GM18520 (cell line): ENCODE results near the gene PRMT9.

Experiments
- ATAC-seq: cut with Tn5 transposase; IDR thresholded peaks from one replicate; pipeline ENCODE4 v1.9.1; 2021; ENCODE audit not compliant: unreplicated experiment

Gene PRMT9

GRCh38 chr4:147682755-147683154, 1.2 kb downstream of the PRMT9 start:
- no peak for ATAC-seq

GRCh38 chr4:147678796-147679549, 5.0 kb downstream of the PRMT9 start:
- ATAC-seq: no peak

- ATAC-seq: no peak
Measured at GRCh38 chr4:147678106-147678505, 5.9 kb downstream of the PRMT9 start.

DNA sequence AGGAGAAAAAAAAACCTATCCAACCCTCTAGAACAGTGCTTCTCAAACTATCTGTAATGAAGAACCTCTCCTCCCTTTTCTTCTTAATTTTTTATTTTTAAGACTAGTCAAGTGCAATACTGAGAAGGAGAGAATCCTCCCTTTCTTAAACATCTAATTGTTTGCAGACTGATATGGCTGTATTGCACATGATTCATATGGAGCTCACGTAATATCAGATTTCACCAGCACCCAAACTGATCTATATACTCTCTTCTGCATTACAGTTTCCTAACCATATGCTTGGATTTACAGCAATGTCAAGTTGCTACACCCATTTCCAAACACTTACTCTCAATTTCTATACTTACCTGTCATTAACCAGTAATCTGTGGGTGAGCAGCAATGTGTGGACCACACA, 9.5 kb downstream of the PRMT9 start:
- no peak for ATAC-seq

GRCh38 chr4:147674073-147674472, 9.9 kb downstream of the PRMT9 start:
- ATAC-seq: no peak

GRCh38 chr4:147658501-147658900, 25.5 kb downstream of the PRMT9 start:
- no peak for ATAC-seq

DNA sequence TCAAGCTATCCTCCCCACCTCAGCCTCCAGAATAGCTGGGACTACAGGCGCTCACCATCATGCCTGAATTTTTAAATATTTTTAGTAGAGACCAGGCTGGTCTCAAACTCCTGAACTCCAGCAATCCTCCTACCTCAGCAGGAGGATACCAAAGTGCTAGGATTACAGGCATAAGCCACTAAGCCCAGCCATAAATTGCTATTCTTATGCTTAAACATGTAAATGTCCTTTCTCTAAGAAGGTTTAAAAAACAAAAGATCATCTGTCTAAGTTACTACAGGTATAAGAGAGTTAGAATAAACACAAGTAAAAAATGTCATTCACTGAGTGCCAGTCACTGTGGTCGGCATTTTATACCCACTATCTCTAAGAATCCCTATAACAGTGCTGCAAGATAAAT, 28.3 kb downstream of the PRMT9 start:
- no peak for ATAC-seq

DNA sequence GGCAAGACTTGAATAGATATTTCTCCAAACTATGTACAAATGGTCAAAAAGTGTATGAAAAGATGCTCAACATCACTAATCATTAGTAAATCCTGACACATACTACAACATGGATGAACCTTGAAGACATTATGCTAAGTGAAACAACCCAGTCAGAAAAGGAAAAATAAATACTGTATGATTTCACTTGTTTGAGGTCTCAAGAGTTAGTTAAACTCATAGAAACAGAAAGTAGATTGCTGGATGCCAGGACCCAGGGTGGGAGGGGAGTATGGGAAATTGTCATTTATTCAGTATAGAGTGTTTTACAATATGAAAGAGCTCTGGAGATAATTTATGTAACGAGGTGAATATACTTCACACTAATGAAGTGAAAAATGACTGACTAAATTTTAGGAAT, 32.4 kb downstream of the PRMT9 start:
- no peak for ATAC-seq

DNA sequence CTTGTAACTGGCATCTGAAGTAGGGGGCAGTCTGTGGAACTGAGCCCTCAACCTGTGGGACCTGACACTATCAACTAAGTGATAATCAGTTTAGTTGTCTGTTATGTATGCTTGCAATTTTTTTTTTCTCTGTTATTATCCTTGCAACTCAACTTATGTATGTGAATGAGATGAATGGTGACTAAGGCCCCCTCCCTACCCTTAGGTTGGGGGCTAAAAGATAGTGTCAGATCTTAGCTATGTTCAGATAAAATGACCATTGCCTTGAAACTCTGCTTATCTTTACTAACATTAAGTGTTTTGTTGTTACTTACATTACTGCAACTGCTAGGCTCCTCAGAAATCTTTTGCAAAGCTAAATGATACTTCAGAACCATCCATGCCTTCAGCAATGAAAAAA, 35.3 kb downstream of the PRMT9 start:
- no peak for ATAC-seq

GRCh38 chr4:147645099-147645498, 38.9 kb downstream of the PRMT9 start:
- no peak for ATAC-seq

- ATAC-seq: no peak
Measured at GRCh38 chr4:147644471-147644870, 39.5 kb downstream of the PRMT9 start.

GRCh38 chr4:147643616-147644015, 40.3 kb downstream of the PRMT9 start:
- ATAC-seq: no peak

DNA sequence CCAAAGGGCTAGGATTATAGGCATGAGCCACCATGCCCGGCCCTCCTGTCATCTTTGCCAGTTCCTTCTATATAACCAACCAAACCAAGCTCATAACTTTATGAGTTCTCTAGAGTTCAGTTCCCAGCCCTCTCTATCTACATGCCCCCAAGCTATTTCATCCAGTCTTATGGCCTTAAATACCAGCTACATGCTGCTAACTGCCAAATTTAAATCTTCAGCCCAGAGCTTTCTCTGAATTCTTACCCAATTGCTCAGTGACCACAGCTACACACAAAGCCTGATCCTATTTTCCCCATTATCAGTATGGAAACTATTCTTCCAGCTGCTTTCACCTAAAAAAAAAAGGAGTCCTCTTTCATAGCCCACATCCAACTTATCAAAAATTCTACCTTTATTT, 43.6 kb downstream of the PRMT9 start:
- ATAC-seq: no peak

DNA sequence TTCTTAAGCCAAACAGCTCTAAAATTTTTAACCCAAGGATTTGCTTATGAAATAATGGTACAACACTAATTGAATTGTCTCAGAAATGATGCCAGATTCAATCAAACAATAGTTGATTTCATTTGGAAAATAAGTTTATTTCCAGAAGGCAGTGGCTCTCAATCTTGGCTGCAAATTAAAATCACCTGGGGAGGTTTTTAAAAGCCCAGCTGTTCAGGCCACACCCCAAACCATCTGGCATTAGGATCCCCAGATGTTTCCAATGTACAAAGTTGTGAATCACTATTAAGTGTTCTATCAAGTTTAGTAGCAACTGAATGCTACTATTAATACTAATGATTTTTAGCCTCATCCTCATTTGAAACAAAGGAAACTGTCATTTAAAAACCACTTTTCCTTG, 44.6 kb downstream of the PRMT9 start:
- ATAC-seq: no peak

- ATAC-seq: no peak
Measured at GRCh38 chr4:147638942-147639341, 45.0 kb downstream of the PRMT9 start.

GRCh38 chr4:147638365-147638764, 45.6 kb downstream of the PRMT9 start:
- no peak for ATAC-seq

DNA sequence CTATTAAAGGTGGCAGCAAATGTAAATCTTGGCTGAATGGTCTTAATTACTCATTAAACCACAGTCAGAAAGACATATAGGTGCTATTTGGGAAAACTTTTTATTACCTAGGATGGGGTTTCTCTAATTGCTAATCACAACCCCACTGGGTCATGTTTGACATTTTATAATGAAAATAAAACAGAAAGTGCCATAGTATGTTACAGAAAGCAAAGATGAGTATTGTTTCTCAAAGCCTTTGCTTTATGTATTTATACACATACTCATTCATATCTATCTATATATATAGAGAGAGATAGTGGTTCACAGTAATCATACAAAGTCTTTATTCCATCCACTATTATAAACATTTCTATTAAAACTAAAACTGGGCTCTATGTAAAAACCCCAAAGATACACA, 48.6 kb downstream of the PRMT9 start:
- ATAC-seq: no peak

DNA sequence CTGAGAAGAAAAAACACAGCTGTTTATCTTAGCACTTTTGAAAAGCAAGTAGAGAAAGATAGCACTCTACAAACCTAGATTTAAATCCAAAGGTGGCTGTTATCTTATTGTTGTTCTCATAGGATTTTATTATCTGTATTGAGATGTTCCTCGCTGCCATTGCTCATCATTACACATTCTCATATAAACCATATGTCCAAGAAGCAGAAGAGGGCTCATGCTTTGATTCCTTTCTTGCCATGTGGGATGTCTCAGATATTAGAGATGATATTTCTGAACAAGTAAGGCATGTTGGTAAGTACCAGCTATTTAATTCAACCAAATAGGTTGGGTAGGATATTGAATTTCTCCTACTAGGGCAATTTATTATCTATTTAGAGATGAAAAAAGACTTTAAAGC, 50.3 kb downstream of the PRMT9 start:
- no peak for ATAC-seq

DNA sequence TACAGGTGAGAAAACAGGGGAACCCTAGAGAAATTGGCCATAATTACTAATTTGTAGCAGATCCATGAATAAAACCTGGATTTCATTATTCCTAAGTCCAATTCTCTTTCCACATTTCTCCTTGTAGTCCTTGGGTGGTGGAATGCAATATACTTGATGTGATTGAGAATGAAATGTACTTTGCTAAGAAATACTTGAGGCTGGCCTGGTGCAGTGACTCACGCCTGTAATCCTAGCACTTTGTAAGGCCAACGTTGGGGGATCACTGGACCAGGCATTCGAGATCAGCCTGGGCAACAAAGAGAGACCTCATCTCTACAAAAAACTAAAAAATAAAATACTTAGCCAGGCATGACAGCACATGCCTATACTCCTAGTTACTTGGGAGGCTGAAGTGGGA, 50.9 kb downstream of the PRMT9 start:
- no peak for ATAC-seq

DNA sequence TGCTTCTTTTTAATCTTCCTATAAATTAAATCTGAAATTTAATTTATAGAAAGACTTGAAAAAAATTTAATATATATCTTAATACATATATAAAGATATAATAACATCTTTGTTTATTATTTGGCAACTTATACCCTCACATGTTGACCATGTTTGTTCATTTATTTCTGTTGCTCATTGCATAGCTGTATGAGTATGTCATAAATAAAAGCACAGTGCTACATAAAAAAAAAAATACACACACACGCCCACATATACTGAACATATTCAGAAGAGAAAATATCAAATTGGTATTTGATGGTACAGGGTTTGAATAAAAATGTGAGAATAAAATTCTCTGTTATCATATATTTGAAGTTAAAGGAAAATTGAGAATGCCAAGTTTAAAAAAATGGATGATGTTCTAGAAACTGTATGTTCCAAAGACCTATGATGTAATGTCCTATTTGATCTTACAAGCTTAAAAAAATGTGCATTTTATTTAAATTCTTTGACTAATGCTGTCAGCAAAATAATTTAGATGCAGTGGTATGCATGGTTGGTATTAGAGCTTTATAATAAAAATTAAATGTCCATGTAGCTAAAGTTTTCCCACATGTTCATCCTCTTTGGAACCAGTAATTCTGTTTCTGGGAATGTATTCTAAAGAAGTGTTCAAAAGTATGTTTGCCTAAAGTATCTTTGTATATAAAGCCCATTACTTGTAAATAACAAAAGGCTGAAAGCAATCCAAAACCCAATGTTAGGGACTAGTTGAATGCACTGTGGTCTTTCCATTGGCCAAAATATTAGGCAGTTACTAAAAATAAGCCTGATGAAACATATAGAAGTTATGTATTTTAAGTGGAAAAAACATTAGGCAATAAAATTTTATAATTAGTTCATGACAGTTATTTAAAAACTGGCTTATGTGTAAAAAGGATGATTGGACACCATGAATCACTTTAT, 53.9 kb downstream of the PRMT9 start:
- no peak for ATAC-seq

- no peak for ATAC-seq
Measured at GRCh38 chr4:147628415-147628814, 55.5 kb downstream of the PRMT9 start.

- ATAC-seq: no peak
Measured at GRCh38 chr4:147626903-147627302, 57.1 kb downstream of the PRMT9 start.
